BLaER1 (cell line): ENCODE data around the gene LGMN.
A peak's percentile ranks its signal among the peaks of the same experiment; 100 is the strongest.

ENCODE experiments used
- H3K27ac ChIP-seq: shearing (Covaris generic); formaldehyde crosslinking; 2 replicates; pipeline ENCODE4 v1.8.1; 2022
- H3K27me3 ChIP-seq: shearing (Covaris generic); formaldehyde crosslinking; 2 replicates; pipeline ENCODE4 v1.8.1; 2022
- H3K36me3 ChIP-seq: shearing (Covaris generic); formaldehyde crosslinking; 2 replicates; pipeline ENCODE4 v1.8.1; 2022
- H3K4me1 ChIP-seq: shearing (Covaris generic); formaldehyde crosslinking; 2 replicates; pipeline ENCODE4 v1.8.1; 2022
- H3K4me2 ChIP-seq: shearing (Covaris generic); formaldehyde crosslinking; 2 replicates; pipeline ENCODE4 v1.8.1; 2022
- H3K4me3 ChIP-seq: shearing (Covaris generic); formaldehyde crosslinking; 2 replicates; pipeline ENCODE4 v1.8.1; 2022
- H3K9ac ChIP-seq: shearing (Covaris generic); formaldehyde crosslinking; 2 replicates; pipeline ENCODE4 v1.8.1; 2022
- H3K9me3 ChIP-seq: shearing (Covaris generic); formaldehyde crosslinking; 2 replicates; pipeline ENCODE4 v1.8.1; 2022
- H4K20me1 ChIP-seq: shearing (Covaris generic); formaldehyde crosslinking; 2 replicates; pipeline ENCODE4 v1.8.1; 2022
- Cebpa-rat ChIP-seq: shearing (Covaris generic); IDR thresholded peaks from 2 replicates; pipeline ENCODE4 v1.8.1; 2022

The LGMN gene

DNA sequence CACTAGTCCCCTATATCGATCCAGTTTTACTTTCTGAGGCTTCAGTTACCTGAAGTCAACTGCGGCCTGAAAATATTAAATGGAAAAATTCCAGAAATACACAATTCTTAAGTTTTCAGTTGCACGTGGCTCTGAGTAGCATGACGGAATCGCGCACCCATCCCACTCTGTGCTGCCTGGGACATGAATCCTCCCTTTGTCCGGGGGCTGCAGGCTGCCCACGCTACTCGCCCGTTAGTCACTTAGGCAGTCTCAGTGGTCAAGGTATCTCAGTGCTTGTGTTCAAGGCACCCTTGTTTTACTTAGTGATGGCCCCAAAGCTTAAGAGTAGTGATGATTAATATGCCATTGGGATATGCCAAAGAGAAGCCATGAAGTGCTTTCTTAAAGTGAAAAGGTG, 46.6 kb downstream of the LGMN start:
- Histone ChIP-seq H3K4me2 (peak overlapping the region; percentile 77), H3K27ac (0 out of 2 replicates have a peak overlapping the region, but pooled peaks have one; percentile 31), H3K27me3 (no peaks in the 10 kb centered on the region), H4K20me1 (no peaks in the 10 kb centered on the region), H3K9me3 (no peaks in the 10 kb centered on the region), H3K4me1 (peaks cover 67% of the 10 kb centered on the region), H3K9ac (no peak overlapping the region), H3K36me3 (peaks cover 6% of the 10 kb centered on the region; the same call in 1 of the 2 replicates), H3K4me3 (no peak overlapping the region)
- no peak for TF ChIP-seq Cebpa-rat

- peak overlapping the region; percentile 51 for H3K4me2 ChIP-seq
- TF ChIP-seq Cebpa-rat: no peak
Observed at GRCh38 chr14:92698393-92698792, 50.0 kb downstream of the LGMN start.

GRCh38 chr14:92696366-92696765, 52.1 kb downstream of the LGMN start:
- Histone ChIP-seq H3K27me3 (no peaks in the 10 kb centered on the region), H3K36me3 (no peaks in the 10 kb centered on the region), H3K9me3 (no peaks in the 10 kb centered on the region), H3K9ac (no peak overlapping the region), H4K20me1 (no peaks in the 10 kb centered on the region), H3K4me3 (no peak overlapping the region), H3K27ac (no peak overlapping the region), H3K4me2 (peak overlapping the region; percentile 47), H3K4me1 (peaks cover 56% of the 10 kb centered on the region)
- no peak for TF ChIP-seq Cebpa-rat

More at GRCh38 chr14:92698393-92698792, 50.0 kb downstream of the LGMN start:
- Histone ChIP-seq H3K9ac (no peak overlapping the region), H4K20me1 (no peaks in the 10 kb centered on the region), H3K27ac (no peak overlapping the region), H3K4me3 (no peak overlapping the region), H3K4me1 (peaks cover 61% of the 10 kb centered on the region), H3K27me3 (no peaks in the 10 kb centered on the region), H3K9me3 (no peaks in the 10 kb centered on the region), H3K36me3 (no peaks in the 10 kb centered on the region)

DNA sequence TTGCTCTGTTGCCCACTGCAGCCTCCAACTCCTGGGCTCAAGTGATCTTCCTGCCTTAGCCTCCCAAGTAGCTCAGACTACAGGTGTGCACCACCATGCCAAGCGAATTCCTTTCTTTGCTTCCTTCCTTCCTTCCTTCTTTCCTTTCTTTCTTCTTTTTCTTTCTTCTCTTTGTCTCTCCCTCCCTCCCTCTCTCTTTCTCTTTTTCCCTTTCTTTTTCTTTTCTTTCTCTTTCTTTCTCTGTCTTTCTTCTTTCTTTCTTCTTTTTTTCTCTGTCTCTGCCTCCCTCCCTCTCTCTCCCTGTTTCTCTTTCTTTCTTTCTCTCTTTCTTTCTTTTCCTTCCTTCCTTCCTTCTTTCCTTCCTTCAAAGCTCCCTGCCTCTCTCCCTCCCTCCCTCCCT, 52.9 kb downstream of the LGMN start:
- no peaks in the 10 kb centered on the region for H4K20me1 ChIP-seq
- no peaks in the 10 kb centered on the region for H3K27me3 ChIP-seq
- TF ChIP-seq Cebpa-rat: no peak
- no peaks in the 10 kb centered on the region for H3K36me3 ChIP-seq
- H3K27ac ChIP-seq: no peak overlapping the region
- no peak overlapping the region for H3K9ac ChIP-seq
- H3K9me3 ChIP-seq: no peaks in the 10 kb centered on the region
- no peak overlapping the region for H3K4me2 ChIP-seq
- H3K4me3 ChIP-seq: no peak overlapping the region
- H3K4me1 ChIP-seq: peaks cover 50% of the 10 kb centered on the region

DNA sequence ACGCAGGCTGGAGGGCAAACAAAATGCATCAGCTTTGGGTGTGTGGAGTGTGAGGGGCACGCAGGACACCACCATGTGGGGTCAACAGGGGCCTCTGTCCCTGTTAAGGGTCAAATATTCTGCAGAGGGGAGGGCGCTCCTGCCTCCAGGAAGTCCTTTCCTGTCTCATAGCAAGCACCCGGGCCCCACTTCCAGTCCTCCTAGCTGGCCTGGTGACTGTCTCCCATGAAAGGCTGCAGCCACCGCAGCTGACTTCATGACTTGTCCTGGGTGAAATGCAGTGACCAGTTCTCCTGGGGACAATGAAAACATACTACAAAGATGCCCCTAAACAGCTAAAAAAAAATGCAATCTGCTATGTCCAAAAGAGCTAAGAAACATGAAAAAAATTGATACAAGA, 53.6 kb downstream of the LGMN start:
- no peak overlapping the region for H3K27ac ChIP-seq
- TF ChIP-seq Cebpa-rat: no peak
- no peak overlapping the region for H3K4me3 ChIP-seq
- H3K4me2 ChIP-seq: no peak overlapping the region
- no peaks in the 10 kb centered on the region for H3K27me3 ChIP-seq
- H3K36me3 ChIP-seq: no peaks in the 10 kb centered on the region
- H3K9me3 ChIP-seq: no peaks in the 10 kb centered on the region
- peaks cover 50% of the 10 kb centered on the region for H3K4me1 ChIP-seq
- H4K20me1 ChIP-seq: no peaks in the 10 kb centered on the region
- no peak overlapping the region for H3K9ac ChIP-seq

GRCh38 chr14:92693998-92694795, 54.2 kb downstream of the LGMN start:
- Histone ChIP-seq H3K9me3 (no peaks in the 10 kb centered on the region), H3K27ac (no peak overlapping the region), H3K4me1 (peaks cover 47% of the 10 kb centered on the region), H3K4me2 (no peak overlapping the region), H3K27me3 (no peaks in the 10 kb centered on the region), H3K9ac (no peak overlapping the region), H4K20me1 (no peaks in the 10 kb centered on the region), H3K4me3 (no peak overlapping the region), H3K36me3 (no peaks in the 10 kb centered on the region)
- no peak for TF ChIP-seq Cebpa-rat

DNA sequence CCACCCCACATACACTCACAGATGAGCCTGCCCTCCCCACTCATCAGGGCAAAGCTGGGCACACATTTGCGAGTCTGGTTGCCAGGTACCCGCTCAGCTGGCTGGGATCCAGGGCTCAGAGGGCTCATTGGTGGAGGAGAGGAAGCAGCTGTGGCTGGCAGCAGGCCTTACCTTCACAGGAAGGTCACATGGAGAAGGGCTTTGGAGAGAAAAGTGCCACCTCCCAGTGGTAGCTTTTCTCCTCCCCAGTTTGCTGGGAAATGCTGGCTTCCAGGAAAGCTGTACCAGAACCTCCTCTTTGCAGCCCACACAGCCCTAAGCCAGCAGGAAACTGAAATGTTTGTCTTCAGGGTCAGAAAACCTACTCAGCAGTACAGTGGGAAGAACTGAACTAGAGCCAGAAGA, 55.6 kb downstream of the LGMN start:
- no peak for TF ChIP-seq Cebpa-rat
- peaks cover 34% of the 10 kb centered on the region for H3K4me1 ChIP-seq
- H3K27ac ChIP-seq: no peak overlapping the region
- no peaks in the 10 kb centered on the region for H3K27me3 ChIP-seq
- peaks cover 8% of the 10 kb centered on the region for H3K36me3 ChIP-seq
- no peak overlapping the region for H3K4me3 ChIP-seq
- no peaks in the 10 kb centered on the region for H3K9me3 ChIP-seq
- no peaks in the 10 kb centered on the region for H4K20me1 ChIP-seq
- no peak overlapping the region for H3K9ac ChIP-seq
- H3K4me2 ChIP-seq: peak overlapping the region; percentile 70

DNA sequence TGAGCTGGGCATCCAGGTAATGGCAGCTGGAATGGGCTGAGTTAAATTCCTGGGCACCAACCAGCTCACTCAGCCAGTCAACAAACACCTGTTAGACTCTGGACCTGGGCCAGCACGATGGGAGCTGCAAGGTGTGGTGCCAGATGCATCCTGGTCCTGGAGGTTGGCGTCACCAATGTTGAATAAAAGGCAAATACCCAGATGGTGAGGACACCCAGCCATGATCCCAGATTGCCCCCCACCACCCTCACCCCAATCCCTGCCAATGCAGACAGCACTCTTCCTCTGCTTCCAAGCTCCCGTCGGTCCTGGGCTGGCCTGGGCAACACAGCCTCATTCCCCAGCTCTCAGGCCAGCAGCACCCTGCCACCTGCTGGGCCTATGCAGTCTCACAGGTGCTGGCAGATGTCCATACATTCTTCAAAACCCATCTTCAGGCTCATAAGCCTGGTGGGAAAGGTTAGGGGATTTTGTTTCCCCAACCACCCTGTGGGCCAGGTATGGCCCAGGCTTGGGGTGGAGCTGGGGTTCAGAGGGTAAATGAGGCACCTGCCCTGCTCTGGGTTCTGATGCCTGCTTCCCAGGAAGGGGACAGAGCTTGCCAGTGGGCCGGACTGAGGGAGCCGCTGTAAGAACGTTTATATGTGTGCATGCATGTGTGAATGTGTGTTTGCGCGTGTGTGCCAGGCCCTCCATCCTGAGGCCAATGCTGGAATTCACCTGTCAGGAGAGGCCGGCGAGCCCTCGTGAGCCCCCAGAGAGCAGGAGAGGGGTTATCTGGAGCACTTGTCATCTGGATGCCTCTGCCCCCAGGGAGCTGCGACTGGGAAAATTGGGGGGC, 58.0 kb downstream of the LGMN start:
- no peaks in the 10 kb centered on the region for H3K9me3 ChIP-seq
- H3K4me1 ChIP-seq: peaks cover 18% of the 10 kb centered on the region
- no peak overlapping the region for H3K27ac ChIP-seq
- H3K27me3 ChIP-seq: no peaks in the 10 kb centered on the region
- no peak overlapping the region for H3K4me3 ChIP-seq
- TF ChIP-seq Cebpa-rat: no peak
- H3K4me2 ChIP-seq: no peak overlapping the region
- no peaks in the 10 kb centered on the region for H4K20me1 ChIP-seq
- no peak overlapping the region for H3K9ac ChIP-seq
- H3K36me3 ChIP-seq: peaks cover 16% of the 10 kb centered on the region

- Histone ChIP-seq H3K27me3 (no peaks in the 10 kb centered on the region), H3K9me3 (no peaks in the 10 kb centered on the region), H3K4me1 (peaks cover 18% of the 10 kb centered on the region), H3K27ac (no peak overlapping the region), H3K9ac (no peak overlapping the region), H3K36me3 (peaks cover 22% of the 10 kb centered on the region), H3K4me3 (no peak overlapping the region), H4K20me1 (no peaks in the 10 kb centered on the region), H3K4me2 (no peak overlapping the region)
- no peak for TF ChIP-seq Cebpa-rat
Observed at GRCh38 chr14:92688434-92689375, 59.7 kb downstream of the LGMN start.
